Endothelial cell of hepatic sinusoid (primary cell): Measurements from ENCODE around the gene TSSC4.
"Not testable (repeated sequence)": the region's sequence is repeated elsewhere in the genome, so short reads cannot be mapped to it uniquely, and the experiment has no call there.

ENCODE experiments used
- in situ Hi-C: cut with HindIII; loops from 2 replicates; pipeline ENCODE4 v1.10.0; 2017; ENCODE audit warnings: low sequenced_read_pairs

The TSSC4 gene

DNA sequence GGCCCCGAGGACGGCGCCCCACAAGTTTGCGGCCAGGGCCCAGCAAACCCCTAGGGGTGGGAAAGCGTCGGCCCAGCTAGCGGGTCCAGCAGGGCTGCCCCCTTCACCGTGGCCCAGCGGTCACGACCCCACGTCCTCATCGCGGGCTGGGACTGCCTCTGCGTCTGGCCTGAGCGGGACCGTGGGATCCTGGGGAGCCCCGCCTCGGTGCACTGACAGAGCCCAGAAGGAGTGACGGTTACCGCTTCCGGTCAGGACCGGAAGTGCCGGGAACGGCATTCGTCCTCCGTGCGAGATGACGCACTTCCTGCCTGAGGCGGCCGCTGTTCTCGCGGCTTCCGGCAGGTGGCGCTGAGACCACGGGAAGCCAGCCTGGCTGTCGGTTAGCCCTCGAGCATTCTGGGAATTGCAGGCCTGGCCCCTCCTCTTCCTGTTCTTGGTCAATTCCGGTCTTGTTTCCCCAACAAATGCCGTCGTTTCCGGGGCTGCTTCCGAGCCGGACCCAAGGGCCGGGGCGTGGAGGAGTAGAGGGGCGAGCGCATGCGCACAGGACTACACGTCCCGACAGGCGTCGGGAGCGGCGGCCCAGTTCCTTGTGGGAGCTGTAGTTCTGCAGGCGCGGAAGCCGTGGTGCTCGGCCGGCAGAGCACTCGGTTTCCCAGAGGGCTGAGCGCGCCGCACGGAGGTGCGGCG is at the start of gene TSSC4:
TSSC4 (plus strand) TSS at position 682 of the 693 bp plus-strand sequence. CDS start 1,884 bp downstream, outside the sequence.
- in situ Hi-C loops, result no loop called here

DNA sequence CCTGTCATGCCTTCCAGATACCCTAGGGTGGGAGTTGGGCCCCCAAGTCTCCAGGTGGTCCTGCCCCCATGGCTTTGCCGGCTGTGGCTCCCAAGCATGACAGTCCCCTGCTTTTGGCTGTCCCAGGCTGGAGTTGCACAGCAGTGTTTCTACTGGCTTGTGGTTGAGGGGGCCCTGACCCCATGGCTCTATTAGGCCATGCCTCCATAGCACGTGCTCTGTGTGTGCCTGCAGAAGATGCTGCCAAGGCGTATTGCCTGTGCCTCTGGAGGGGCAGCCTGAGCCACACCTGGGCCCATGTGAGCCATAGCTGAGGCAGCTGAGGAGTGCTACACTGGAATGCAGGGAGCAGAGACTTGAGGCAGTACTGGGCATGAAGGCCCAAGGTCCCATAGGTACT is 48.8 kb upstream of the TSSC4 start:
- in situ Hi-C loops, result no loop called here

DNA sequence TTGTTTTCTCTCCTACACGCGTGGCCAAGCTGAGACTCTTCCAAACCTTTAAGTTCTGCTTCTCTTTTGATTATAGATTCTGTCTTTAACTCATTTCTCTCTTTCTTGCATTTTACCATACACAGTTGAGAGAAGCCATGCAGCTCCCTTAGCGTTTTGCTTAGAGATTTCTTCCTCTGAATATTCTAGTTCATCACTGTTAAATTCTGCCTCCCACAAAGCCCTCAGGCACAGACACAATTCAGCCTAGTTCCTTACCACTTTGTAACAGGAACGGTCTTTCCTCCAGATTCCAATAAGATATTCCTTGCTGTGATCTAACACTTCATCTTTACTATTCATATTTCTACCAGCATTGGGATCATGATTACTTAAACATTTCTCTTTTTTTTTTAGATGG is 48.1 kb upstream of the TSSC4 start:
- in situ Hi-C loops, result no loop called here

DNA sequence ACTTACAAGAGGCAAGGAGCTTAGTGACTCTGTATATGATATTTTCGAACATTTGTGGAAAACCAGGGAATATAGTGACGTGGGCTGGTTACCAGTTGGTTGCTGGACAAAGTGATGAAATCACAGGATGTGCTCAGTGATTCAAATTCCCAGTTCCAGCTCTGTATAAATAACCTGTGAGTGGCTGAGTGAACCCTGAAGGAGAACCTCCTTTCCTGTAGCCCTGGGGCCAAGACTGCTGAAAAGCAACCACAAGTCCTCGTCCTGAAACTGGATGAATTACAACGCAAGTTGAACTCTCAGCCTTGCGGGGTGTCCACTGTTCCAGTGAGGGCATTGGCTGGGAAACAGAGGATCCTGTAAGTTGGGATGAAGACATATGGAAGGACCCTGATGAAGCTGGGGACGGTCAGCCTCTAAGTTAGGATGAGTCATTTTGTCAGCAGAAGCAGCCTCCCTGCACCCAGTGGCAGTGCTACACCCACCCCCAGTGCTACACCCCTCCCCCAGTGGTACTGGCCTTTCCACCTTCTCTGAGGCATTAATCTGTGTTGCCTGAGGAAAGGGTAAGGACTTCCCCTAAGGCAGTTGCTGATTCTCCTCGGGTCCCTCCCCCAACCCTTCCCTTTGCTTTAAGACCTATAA is 45.4 kb upstream of the TSSC4 start:
- in situ Hi-C loops, result no loop called here

DNA sequence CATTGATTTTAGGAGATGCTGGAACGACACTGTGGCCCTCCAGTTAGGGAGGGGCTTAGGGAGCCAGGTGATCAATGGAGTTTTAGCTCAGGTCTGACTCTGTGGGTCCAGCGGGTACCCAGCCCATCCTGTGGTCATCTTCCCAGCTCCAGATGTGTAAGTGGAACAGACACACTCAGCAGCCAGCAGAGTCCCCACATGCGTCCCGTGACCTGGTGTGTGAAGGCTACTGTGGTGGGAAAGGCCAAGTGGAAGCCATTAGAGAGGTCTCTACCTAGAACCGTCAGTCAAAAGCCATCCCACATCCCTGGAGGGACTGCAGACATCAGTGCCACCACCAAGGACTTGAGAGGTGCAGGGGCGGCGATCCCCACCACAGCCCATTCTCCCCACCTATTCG is 43.3 kb upstream of the TSSC4 start:
- in situ Hi-C loops, result no loop called here

DNA sequence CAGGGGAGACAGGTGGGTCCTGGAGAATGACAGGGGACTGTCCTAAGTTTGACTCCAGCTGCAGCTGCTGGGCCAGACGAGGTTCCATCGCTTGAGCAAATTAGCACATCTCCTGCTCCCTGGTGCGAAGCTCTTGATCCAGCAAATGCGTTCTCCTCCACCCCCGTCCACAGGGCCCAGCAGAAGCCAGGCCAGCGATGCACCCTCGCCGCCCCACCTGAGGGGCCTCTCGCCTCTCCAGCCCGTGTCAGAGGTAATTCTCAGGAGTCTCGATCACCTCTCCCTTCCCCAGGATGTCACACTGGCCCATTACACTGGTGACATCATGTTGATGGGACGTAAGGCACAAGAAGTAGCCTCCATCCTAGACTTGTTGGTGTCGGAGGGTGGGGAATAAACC is 42.9 kb upstream of the TSSC4 start:
- in situ Hi-C loops, result not testable (repeated sequence)

DNA sequence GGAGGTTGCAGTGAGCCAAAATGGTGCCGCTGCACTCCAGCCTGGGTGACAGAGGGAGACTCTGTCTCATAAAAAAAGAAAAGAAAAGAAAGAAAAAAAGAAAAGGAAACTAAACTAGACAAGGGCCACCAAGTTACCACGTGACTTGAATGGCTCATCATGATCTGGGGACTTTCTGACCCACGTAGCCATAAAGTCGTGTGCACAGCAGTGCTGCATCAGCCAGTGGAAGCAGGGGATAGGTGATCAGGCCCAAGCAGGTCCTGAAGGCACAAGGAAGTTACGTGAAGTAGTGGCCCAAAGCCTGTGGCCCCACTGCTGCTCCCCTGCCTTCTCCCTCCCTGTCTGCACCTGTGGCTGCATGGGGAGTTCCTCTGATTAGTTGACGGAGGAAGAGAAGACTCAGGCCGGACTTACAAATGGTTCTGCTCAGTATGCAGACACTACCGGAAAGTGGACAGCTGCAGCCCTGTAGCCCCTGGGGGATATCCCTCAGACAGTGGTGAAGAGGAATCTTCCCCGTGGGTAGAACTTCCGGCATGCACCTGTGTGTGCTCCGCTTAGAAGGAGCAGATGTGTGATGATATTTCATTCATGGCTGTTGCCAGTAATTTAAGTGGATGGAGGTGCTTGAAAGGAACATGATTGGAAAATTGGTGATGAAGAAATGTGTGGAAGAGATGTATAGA is 41.7 kb upstream of the TSSC4 start:
- in situ Hi-C loops, result no loop called here

DNA sequence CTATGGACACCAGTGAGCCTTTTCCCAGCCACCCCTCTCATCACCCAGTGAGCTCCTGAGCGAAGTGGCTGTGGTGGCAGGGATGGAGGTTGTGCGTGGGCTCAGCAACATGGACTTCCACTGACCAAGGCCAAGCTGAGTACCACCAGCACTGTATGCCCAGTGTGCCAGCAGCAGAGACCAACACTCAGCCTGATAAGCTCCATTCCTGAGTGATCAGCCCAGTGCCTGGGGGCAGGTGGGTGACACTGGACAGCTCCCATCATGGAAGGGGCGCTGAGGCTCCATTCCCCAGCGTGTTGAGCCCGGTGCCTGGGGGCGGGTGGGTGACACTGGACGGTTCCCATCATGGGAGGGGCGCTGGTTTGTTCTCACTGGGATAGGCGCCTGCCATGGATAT is 41.0 kb upstream of the TSSC4 start:
- in situ Hi-C loops, result no loop called here

DNA sequence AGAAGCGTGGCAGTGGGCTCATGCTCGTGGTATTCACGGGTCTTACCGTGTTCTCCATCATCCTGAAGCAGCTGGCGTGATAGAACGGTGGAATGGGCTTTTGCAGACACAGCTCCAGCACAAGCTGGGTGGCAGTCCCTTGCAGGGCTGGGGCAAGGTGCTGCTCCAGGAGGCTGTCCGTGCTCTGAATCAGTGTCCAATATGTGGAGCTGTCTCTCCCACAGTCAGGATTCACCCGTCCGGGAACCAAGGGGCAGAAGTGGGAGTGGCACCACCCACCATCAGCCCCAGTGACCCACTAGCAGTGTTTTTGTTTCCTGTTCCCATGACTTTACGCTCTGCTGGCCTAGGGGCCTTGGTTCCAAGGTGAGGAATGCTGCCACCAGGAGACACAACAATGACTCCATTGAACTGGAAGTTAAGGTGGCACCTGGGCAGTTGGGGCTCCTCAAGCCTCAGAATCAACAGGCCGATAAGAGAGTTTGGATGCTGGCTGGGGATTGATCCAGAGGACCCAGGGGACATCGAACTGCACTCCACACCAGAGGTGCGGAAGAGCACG is 40.4 kb upstream of the TSSC4 start:
- in situ Hi-C loops, result no loop called here

DNA sequence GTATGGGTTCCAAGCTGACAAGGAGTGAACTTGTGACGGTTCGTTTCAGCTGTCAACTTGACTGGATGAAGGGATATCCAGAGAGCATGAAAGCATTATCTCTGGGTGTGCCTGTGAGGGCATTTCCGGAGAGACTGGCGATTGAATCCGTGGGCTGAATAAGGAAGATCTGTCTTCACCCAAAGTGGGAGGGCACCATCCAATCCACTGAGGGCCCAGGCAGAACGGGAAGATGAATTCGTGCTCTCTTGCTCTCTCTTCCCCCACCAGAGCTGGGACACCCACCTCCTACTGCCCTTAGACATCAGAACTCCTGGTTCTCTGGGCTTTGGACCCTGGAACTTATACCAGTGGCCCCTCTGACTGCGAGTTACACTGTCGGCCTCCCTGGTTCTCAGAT is 39.0 kb upstream of the TSSC4 start:
- in situ Hi-C loops, result no loop called here

DNA sequence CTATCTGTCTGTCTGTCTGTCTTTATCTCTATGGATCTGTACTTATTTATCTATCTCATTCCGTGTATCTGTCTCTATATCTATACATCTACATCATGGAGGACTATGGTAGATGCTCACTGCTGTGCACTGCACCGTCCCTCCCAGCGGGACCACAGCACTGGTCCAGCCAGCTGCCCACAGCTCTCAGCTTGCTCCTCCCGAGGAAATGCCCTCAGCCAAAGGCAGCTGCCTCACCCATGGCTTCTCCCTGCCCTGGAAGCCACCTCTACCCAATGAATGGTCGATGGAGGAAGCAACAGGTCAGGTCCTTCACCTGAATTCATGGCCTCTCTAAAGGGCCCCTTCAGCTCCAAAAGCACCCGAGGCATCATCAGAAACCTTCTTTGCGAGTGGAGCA is 38.1 kb upstream of the TSSC4 start:
- in situ Hi-C loops, result no loop called here

DNA sequence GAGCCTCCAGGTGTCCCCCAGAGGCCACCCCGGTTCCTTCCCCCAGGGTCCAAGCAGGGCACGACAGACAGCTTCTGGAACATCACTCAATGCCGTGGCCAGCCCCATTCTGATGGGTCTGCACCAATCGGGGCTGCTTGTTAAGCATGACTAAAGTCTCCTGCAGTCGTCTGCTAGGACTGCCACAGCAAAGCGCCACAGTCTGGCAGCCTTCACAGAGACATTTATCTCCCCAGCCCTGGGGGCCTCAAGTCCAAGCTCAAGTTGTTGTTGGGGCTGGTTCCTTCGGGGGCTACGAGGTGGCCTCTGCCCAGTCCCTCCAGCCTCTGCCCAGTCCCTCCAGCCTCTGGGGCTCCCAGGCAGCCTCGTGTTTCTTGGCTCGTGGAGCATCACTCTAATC is 37.4 kb upstream of the TSSC4 start:
- in situ Hi-C loops, result no loop called here

DNA sequence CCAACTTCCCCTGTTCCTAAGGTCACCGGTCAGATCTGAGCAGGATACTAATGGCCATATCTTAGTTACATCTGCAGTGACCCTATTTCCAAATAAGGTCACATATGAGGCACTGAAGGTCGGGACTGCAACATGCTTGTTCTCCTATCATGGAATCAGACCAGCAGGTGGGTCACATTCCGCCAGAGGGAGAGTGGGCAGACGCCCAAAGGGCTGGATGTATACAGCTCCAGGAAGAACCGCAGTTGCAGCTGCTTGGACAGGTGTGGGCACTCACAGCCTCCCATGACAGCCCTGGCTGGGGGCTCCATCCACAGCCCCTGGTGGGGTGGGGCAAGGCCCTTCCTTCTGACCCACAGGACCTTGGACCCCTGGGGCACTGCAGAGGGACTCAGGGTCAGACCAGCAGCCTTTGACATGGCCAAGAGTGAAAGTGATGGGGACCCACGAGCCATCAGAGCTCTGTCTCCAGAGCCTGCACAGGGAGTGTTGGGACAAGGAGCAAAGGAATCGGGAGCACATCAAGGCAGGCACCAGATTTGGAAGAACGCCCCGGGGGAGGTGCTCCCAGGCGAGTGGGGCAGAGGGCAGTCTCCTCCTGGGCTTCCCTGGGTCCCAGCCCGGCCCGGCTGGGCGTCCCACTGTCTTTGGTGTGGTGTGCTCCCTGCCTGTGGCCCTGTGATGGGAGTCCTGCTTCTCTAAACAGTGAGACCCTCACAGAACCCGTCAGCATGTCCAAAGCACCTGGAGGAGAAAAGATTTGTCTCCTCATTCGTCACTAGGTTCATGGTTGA is 36.8 kb upstream of the TSSC4 start:
- in situ Hi-C loops, result no loop called here

DNA sequence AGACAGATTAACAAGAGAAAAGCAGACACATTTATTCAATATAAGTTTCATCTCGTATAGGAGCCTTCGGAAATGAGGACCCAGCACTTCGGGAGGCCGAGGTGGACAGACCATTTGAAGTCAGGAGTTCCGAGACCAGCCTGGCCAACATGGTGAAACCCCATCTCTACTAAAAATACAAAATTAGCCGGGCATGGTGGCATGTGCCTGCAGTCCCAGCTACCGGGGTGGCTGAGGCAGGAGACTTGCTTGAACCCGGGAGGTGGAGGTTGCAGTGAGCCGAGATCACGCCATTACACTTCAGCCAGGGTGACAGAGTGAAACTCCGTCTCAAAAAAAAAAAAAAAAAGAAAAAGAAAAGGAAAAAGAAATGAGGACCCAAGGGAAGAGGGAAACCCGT is 36.2 kb upstream of the TSSC4 start:
- in situ Hi-C loops, result not testable (repeated sequence)

DNA sequence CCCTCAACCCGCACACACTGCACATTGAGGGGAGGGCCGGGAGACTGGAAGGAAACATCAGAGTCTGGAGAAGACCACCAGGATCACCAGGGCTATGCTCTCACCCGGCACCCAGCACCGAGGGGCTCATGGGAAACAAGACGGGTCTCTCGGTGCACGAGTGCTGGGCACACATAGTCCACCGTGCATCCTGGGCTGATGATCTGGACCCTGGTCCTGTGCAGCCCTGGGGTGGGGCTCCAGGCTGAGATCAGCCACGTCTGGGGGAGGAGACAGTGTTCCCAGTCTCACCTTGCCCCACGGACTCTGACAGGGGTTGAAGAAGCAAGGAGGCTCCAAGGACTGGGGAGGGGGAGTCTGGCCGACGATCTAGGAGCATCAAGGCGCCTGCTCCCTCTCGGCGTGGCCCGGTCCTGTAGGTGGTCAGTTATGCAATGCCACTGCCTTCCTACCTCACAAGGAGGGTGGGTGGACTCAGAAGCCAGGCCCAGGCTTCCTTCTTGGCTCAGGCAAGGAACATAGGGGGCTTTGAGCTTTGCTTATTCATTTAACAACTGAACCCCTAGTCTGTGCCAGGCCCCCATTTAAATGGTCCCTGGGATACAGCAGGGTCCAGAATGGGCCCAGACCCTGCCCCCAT is 34.9 kb upstream of the TSSC4 start:
- in situ Hi-C loops, result no loop called here

DNA sequence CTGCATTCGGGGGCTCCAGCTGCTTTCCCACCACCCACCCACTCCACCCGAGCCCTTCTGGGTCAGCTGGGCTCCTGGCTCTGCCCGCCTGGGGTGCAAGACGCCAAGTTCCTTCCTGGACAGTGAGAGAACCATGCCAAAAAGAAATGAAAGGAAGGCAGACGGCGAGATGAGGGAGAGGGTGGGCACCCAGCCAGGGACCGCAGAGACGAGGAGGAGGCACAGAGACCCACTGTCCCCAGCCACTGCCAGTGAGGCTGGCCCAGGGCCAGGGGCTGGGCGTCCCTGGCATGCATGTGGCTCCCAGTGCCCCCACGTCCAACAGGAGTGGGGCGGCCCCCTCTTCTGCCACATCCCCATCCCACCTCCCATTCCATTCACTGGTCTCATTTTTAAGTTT is 34.3 kb upstream of the TSSC4 start:
- in situ Hi-C loops, result no loop called here

DNA sequence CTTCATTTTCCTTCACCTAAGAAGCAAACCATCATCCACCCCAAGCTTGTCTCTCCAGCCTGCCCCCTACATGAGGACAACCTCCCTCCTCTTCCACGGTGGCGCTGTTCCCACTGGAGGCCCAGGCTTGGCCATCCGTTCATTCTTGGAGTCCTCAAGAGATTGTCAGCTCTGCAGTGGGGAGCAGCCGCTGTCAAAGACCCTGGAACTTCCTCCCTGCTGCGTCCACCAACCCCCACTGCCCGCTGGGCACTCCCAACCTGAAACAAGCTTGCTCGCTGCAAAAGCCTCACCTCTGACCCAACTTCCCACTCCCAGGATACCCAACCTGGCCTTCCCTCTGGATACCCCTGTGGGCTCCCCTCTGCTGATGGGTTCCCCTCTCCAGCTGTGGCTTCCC is 33.8 kb upstream of the TSSC4 start:
- in situ Hi-C loops, result no loop called here

DNA sequence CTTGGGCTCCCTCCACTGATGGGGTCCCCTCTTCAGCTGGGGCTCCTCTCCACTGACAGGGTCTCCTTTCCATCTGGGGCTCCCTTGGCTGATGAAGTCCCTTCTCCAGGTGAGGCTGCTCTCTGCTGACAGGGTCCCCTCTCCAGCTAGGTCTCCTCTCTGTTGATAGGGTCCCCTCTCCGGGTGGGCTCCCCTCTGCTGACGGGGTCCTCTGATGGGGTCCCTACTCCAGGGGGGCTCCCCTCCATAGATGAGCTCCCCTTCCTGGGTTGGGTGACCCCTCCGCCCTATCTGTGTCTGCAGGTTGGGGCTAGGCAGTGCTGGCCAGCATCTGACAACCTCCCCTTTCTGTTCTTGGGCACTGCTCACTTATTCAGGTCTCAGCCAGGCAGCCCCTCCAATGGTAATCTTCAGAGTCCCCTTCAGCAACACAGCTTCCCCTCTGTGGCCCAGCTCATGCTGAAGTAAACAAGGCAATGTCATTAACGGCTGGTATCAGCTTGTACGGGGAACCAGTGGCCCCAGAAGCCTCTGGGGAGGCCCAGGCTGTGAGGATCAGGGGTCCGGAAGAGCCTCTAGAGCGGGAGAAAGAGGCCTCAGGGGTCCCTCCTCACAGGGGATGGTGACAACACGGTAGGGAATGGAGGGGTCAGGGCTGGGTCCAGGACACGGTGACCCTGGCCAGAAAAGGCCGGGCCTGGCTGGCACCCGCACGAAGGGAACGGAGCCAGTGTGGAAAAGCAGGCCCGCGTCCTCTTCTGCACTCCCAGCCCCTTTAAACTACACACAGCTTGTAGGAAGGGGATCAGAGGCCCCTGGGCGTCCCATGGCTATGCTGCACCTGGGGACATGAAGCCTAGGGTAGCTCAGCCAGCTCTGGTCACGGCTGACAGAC is 33.0 kb upstream of the TSSC4 start:
- in situ Hi-C loops, result no loop called here

DNA sequence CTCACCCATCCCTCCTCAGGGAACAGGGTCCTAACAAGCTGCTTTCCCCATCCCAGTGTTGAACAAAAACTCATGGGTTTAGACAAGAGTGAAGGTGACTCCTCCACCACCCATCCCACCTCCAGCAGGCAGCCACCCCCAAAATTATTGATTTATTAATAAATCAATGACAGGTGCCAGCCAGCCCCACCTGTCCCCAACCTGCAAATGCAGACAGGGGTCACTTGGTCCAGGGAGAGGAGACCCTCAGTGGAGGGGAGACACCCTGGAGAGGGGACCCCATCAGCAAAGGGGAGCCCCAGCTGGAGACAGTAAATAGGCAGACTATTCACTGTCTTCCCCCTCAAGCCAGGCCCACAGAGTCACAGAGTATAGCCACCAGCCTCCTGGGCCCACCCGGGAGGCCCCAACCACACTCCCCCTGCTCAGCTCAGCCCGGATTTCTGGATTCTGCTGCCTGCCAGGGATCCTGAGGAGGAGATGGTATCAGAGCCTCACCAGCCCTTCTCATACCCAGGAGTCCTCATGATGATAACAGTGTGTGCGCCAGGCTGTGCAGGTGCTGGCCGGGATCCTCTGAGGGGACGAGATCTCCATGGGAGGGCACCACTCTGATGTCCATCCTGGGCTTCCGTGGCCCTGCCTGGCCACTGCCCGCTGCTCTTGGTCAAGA is 32.2 kb upstream of the TSSC4 start:
- in situ Hi-C loops, result no loop called here
